ENCODE results near the gene SYAP1. TPM values are rescaled to one million over a fixed set of nuclear protein-coding genes. Genes with fewer than 3 reads are reported as not detected.

SYAP1 gene
- total RNA-seq, 6 donors from 2014 or later: 12.6 to 41.2 (median 22.6) TPM

- Histone ChIP-seq H3K9me3 (no peaks in the 10 kb centered on the region), H3K27ac (no peak overlapping the region), H3K4me1 (no peaks in the 10 kb centered on the region), H3K27me3 (no peaks in the 10 kb centered on the region), H3K36me3 (peaks cover 0 to 41% (median 9%) of the 10 kb centered on the region in 4 donors), H3K4me3 (no peak overlapping the region)
- ATAC-seq (ENCODE audit: low FRiP score in 2 of 2) (no peak), DNase-seq (no peak)
- TF ChIP-seq CTCF (IDR thresholded peaks at IDR 0.05): no peak
- TF ChIP-seq POLR2A (IDR thresholded peaks at IDR 0.05): no peak
- no peak for TF ChIP-seq EP300 (IDR thresholded peaks at IDR 0.05)
- TF ChIP-seq POLR2AphosphoS5 (IDR thresholded peaks at IDR 0.05): no peak
- 74 to 88% methylated on average over 1 of the region's 1 CpG for WGBS, 2 donors
These were observed 43.2 kb downstream of the SYAP1 start for GRCh38 chrX:16762579-16762978.

DNA sequence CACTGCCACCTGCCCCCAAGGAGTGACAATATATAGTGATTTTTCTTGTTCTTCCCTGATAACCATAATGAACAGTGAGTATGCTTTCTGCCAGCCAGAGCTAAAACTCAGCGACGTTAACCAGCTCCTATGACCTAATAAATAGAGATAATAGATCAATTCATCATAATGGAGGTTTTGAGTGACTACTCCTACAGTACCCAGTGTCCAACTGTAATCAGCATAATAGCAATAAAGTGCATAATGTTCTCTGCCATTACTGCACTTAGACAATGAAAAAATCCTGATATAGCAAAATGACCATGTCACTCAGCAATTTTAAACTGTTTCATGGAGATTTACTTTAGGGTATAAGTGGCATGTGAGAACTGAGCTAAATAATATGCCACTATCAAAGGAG is 46.2 kb downstream of the SYAP1 start:
- Histone ChIP-seq H3K4me3 (no peak overlapping the region), H3K4me1 (no peaks in the 10 kb centered on the region), H3K27ac (no peak overlapping the region), H3K36me3 (peaks cover 0 to 11% (median 0%) of the 10 kb centered on the region in 4 donors), H3K9me3 (no peaks in the 10 kb centered on the region), H3K27me3 (no peaks in the 10 kb centered on the region)
- no peak for DNase-seq
- ATAC-seq (ENCODE audit: low FRiP score in 2 of 2): no peak
- 42 to 93% methylated on average over 2 of the region's 2 CpGs for WGBS, 2 donors
- TF ChIP-seq POLR2AphosphoS5 (IDR thresholded peaks at IDR 0.05): no peak
- TF ChIP-seq EP300 (IDR thresholded peaks at IDR 0.05): no peak
- no peak for TF ChIP-seq POLR2A (IDR thresholded peaks at IDR 0.05)
- TF ChIP-seq CTCF (IDR thresholded peaks at IDR 0.05): no peak

DNA sequence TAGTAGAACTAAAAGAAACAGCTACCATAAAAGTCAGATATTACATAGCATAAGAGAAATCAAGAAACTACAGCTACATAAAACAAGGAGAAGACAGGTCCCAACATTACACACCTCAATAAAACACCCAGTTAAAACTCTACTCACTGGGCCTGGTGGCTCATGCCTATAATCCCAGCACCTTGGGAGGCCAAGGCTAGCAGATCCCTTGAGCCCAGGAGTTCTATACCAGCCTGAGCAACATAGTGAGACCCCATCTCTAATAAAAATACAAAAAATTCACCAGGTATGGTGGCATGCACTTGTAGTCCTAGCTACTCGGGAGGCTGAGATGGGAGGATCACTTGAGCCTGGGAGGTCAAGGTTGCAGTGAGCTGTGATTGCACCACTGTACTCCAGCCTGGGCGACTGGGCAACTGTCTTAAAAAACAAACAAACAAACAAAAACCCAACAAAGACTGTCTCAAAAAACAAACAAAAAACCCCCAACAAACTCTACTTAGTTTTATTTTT is 51.6 kb downstream of the SYAP1 start:
- Histone ChIP-seq H3K4me1 (no peaks in the 10 kb centered on the region), H3K9me3 (no peaks in the 10 kb centered on the region), H3K36me3 (no peaks in the 10 kb centered on the region), H3K4me3 (no peak overlapping the region), H3K27ac (no peak overlapping the region), H3K27me3 (no peaks in the 10 kb centered on the region)
- WGBS, 2 donors: 81 to 92% methylated on average over 2 of the region's 2 CpGs
- ATAC-seq (ENCODE audit: low FRiP score in 2 of 2) (no peak), DNase-seq (no peak)
- no peak for TF ChIP-seq POLR2A (IDR thresholded peaks at IDR 0.05)
- no peak for TF ChIP-seq POLR2AphosphoS5 (IDR thresholded peaks at IDR 0.05)
- no peak for TF ChIP-seq CTCF (IDR thresholded peaks at IDR 0.05)
- no peak for TF ChIP-seq EP300 (IDR thresholded peaks at IDR 0.05)

GRCh38 chrX:16771483-16772398 is 52.3 kb downstream of the SYAP1 start:
- ATAC-seq (ENCODE audit: low FRiP score in 2 of 2): no peak
- no peak for DNase-seq
- H3K4me3 ChIP-seq: no peak overlapping the region
- no peaks in the 10 kb centered on the region for H3K9me3 ChIP-seq
- no peaks in the 10 kb centered on the region for H3K4me1 ChIP-seq
- TF ChIP-seq EP300 (IDR thresholded peaks at IDR 0.05) (no peak), POLR2AphosphoS5 (IDR thresholded peaks at IDR 0.05) (no peak), POLR2A (IDR thresholded peaks at IDR 0.05) (no peak), CTCF (IDR thresholded peaks at IDR 0.05) (no peak)
- no peaks in the 10 kb centered on the region for H3K27me3 ChIP-seq
- WGBS, 2 donors: 65 to 79% methylated on average over 16 of the region's 16 CpGs
- no peaks in the 10 kb centered on the region for H3K36me3 ChIP-seq
- no peak overlapping the region for H3K27ac ChIP-seq

All from upper lobe of left lung (tissue), 6 donors.